RWPE2 (cell line): Measurements from ENCODE around the gene GPR162.

Source experiments
- ATAC-seq: fragments of 200-7000 bp; cut with Tn5 transposase; 3 replicates; pipeline ENCODE4 v1.9.1; 2021; ENCODE audit warnings: low read depth
- DNase-seq: peaks from one replicate; pipeline ENCODE4 v3.0.0-alpha.2; 2020; ENCODE audit warnings: low spot score
- H3K27ac ChIP-seq: fragments of 450-650 bp; 2 replicates; pipeline ENCODE4 v1.5.1; 2017; ENCODE audit warnings: mild to moderate bottlenecking; ENCODE audit not compliant: poor library complexity, severe bottlenecking
- H3K27me3 ChIP-seq: fragments of 250-450 bp; sonication (Bioruptor Pico); 2 replicates; pipeline ENCODE4 v1.5.1; 2021; ENCODE audit warnings: mild to moderate bottlenecking, moderate library complexity; ENCODE audit not compliant: insufficient read depth, poor library complexity, severe bottlenecking
- H3K36me3 ChIP-seq: fragments of 250-450 bp; sonication (Bioruptor Pico); 2 replicates; pipeline ENCODE4 v1.5.1; 2020; ENCODE audit warnings: low read depth, mild to moderate bottlenecking, moderate library complexity
- H3K4me1 ChIP-seq: fragments of 250-450 bp; sonication (Bioruptor Pico); 2 replicates; pipeline ENCODE4 v1.5.1; 2021; ENCODE audit warnings: mild to moderate bottlenecking, moderate library complexity; ENCODE audit not compliant: insufficient read depth, poor library complexity, severe bottlenecking
- H3K4me3 ChIP-seq: fragments of 250-450 bp; sonication (Bioruptor Pico); 2 replicates; pipeline ENCODE4 v1.5.1; 2021; ENCODE audit warnings: mild to moderate bottlenecking, moderate library complexity; ENCODE audit not compliant: severe bottlenecking
- H3K9me3 ChIP-seq: fragments of 250-450 bp; sonication (Bioruptor Pico); 2 replicates; pipeline ENCODE4 v1.5.1; 2021; ENCODE audit warnings: mild to moderate bottlenecking, moderate library complexity; ENCODE audit not compliant: severe bottlenecking
- CTCF ChIP-seq: fragments of 450-650 bp; IDR thresholded peaks from one replicate; pipeline ENCODE4 v1.5.1; 2017; ENCODE audit warnings: mild to moderate bottlenecking, moderate library complexity; ENCODE audit not compliant: poor library complexity, severe bottlenecking

The GPR162 gene

GRCh38 chr12:6809056-6809455 is 12.6 kb upstream of the GPR162 start:
- no peak for DNase-seq
- H3K27ac ChIP-seq = no peak overlapping the region
- H3K4me3 ChIP-seq = no peak overlapping the region
- H3K36me3 ChIP-seq = no peaks in the 10 kb centered on the region
- no peaks in the 10 kb centered on the region for H3K27me3 ChIP-seq
- TF ChIP-seq CTCF = no peak
- ATAC-seq = no peak
- no peaks in the 10 kb centered on the region for H3K4me1 ChIP-seq
- no peaks in the 10 kb centered on the region for H3K9me3 ChIP-seq

- Histone ChIP-seq H3K4me3 (no peak overlapping the region), H3K9me3 (no peaks in the 10 kb centered on the region), H3K27me3 (no peaks in the 10 kb centered on the region), H3K36me3 (no peaks in the 10 kb centered on the region), H3K27ac (no peak overlapping the region), H3K4me1 (no peaks in the 10 kb centered on the region)
- ATAC-seq (0 out of 3 replicates have a peak, but pooled peaks have one; percentile 29), DNase-seq (no peak)
- no peak for TF ChIP-seq CTCF
These were observed 10.9 kb upstream of the GPR162 start for GRCh38 chr12:6810758-6811157.

GRCh38 chr12:6813363-6813762 is 8.3 kb upstream of the GPR162 start:
- H3K36me3 ChIP-seq = no peaks in the 10 kb centered on the region
- no peak for ATAC-seq
- no peaks in the 10 kb centered on the region for H3K27me3 ChIP-seq
- no peak for DNase-seq
- no peak overlapping the region for H3K4me3 ChIP-seq
- no peak for TF ChIP-seq CTCF
- H3K4me1 ChIP-seq = no peaks in the 10 kb centered on the region
- no peaks in the 10 kb centered on the region for H3K9me3 ChIP-seq
- no peak overlapping the region for H3K27ac ChIP-seq

- Histone ChIP-seq H3K36me3 (no peaks in the 10 kb centered on the region), H3K4me3 (no peak overlapping the region), H3K9me3 (no peaks in the 10 kb centered on the region), H3K27me3 (peaks cover 3% of the 10 kb centered on the region), H3K27ac (no peak overlapping the region), H3K4me1 (no peaks in the 10 kb centered on the region)
- no peak for TF ChIP-seq CTCF
- DNase-seq (no peak), ATAC-seq (no peak)
These were observed 5.0 kb upstream of the GPR162 start for GRCh38 chr12:6816598-6816997.

GRCh38 chr12:6817098-6817497 is 4.5 kb upstream of the GPR162 start:
- ATAC-seq = no peak
- no peaks in the 10 kb centered on the region for H3K4me1 ChIP-seq

More at GRCh38 chr12:6817098-6817497, 4.5 kb upstream of the GPR162 start:
- Histone ChIP-seq H3K27me3 (peaks cover 6% of the 10 kb centered on the region), H3K4me3 (no peak overlapping the region), H3K36me3 (no peaks in the 10 kb centered on the region), H3K27ac (no peak overlapping the region), H3K9me3 (no peaks in the 10 kb centered on the region)
- DNase-seq = no peak
- TF ChIP-seq CTCF = no peak
